Loucy (cell line): ENCODE measurements around the gene TAOK2.
"Not testable (repeated sequence)": the region's sequence is repeated elsewhere in the genome, so short reads cannot be mapped to it uniquely, and the experiment has no call there.

ENCODE experiments used
- CTCF ChIP-seq: fragments of 200-600 bp; sonication (generic); conservative IDR thresholded peaks from 2 replicates; pipeline ENCODE4 v1.5.1; 2014; ENCODE audit warnings: mild to moderate bottlenecking, antibody characterized with exemption, low read length
- EZH2phosphoT487 ChIP-seq: fragments of 200-600 bp; IDR thresholded peaks from 2 replicates; pipeline ENCODE4 v1.6.1; 2018; ENCODE audit warnings: antibody characterized with exemption, mild to moderate bottlenecking, moderate library complexity, borderline replicate concordance

- not testable (repeated sequence) for TF ChIP-seq CTCF, EZH2phosphoT487
These were observed 13.8 kb upstream of the TAOK2 start for GRCh38 chr16:29959821-29960220.
